T-cell (primary cell): ENCODE data around the gene THPO. TPM values are rescaled to one million over a fixed set of nuclear protein-coding genes. Genes with fewer than 3 reads are reported as not detected.

ENCODE experiments used
- ATAC-seq, 4 experiments: fragments of 200-7000 bp in 3 of 4; fragments of 150-1000 bp in 1 of 4; cut with Tn5 transposase; replicated peaks in 1 of 4; 1 replicate in 3 of 4; 2 replicates in 1 of 4; pipeline ENCODE4 v1.10.0; 2021; ENCODE audit warnings: moderate library complexity in 3 of 4, mild to moderate bottlenecking in 2 of 4, moderate number of reproducible peaks in 1 of 4
- CTCF ChIA-PET, 2 donors: fragments of 300-600 bp; sonication (Branson Sonifier 250); formaldehyde crosslinking; loops; one replicate each; lab custom pipeline; 2022; ENCODE audit warnings: antibody characterized with exemption in 2 of 2; lab: Charles Lee
- POLR2A ChIA-PET, 2 donors: fragments of 300-600 bp; sonication (Branson Sonifier 250); formaldehyde crosslinking; loops; one replicate each; lab custom pipeline; 2022; ENCODE audit warnings: antibody characterized with exemption in 2 of 2; lab: Charles Lee
- DNase-seq, 35 experiments: peaks; one replicate each; pipeline versions ENCODE4 v3.0.0 to v3.0.0-alpha.2; 2013 to 2023
- H3K27ac ChIP-seq: one replicate; pipeline ENCODE4 v1.5.1; 2013; ENCODE audit warnings: low read length
- H3K27me3 ChIP-seq, 2 experiments: replicated peaks in 1 of 2; 1 replicate in 1 of 2; 2 replicates in 1 of 2; pipeline versions ENCODE4 v1.6.1 to v1.7.0; 2013; ENCODE audit warnings: low read length in 1 of 2, mixed read lengths in 1 of 2; ENCODE audit not compliant: control insufficient read depth in 2 of 2, insufficient read depth in 2 of 2; ENCODE audit errors: extremely low read depth in 1 of 2
- H3K36me3 ChIP-seq, 2 donors: 1 replicate in 1 of 2; 2 replicates in 1 of 2; pipeline versions ENCODE4 v1.6.1 to v1.7.0; 2013; ENCODE audit warnings: low read length in 1 of 2; ENCODE audit not compliant: control insufficient read depth in 2 of 2, insufficient read depth in 1 of 2; ENCODE audit errors: extremely low read depth in 1 of 2
- H3K4me1 ChIP-seq, 2 experiments: 1 replicate in 1 of 2; 2 replicates in 1 of 2; pipeline versions ENCODE4 v1.6.1 to v1.7.0; 2013; ENCODE audit warnings: low read length in 2 of 2, mixed read lengths in 1 of 2; ENCODE audit not compliant: insufficient read depth in 2 of 2, control insufficient read depth in 1 of 2; ENCODE audit errors: extremely low read depth in 1 of 2
- H3K4me3 ChIP-seq, 2 donors: 1 replicate in 1 of 2; 2 replicates in 1 of 2; pipeline versions ENCODE4 v1.5.1 to v1.7.0; 2013; ENCODE audit warnings: mild to moderate bottlenecking in 2 of 2, low read length in 1 of 2, moderate library complexity in 1 of 2; ENCODE audit not compliant: control insufficient read depth in 1 of 2; ENCODE audit errors: extremely low read depth in 1 of 2
- H3K9me3 ChIP-seq: 2 replicates; pipeline ENCODE4 v1.7.0; 2013
- H3K27ac Mint-ChIP-seq, 2 donors: one replicate each; pipeline ENCODE4 v1.8.0; 2020 to 2021; ENCODE audit warnings: mild to moderate bottlenecking in 2 of 2, mixed read lengths in 2 of 2
- H3K27me3 Mint-ChIP-seq, 2 donors: one replicate each; pipeline ENCODE4 v1.8.0; 2021 to 2022; ENCODE audit warnings: mixed read lengths in 2 of 2
- H3K36me3 Mint-ChIP-seq: one replicate; pipeline ENCODE4 v1.8.0; 2021; ENCODE audit warnings: mixed read lengths
- H3K4me1 Mint-ChIP-seq, 3 donors: one replicate each; pipeline ENCODE4 v1.8.0; 2020 to 2022; ENCODE audit warnings: mixed read lengths in 3 of 3, mild to moderate bottlenecking in 1 of 3
- H3K4me3 Mint-ChIP-seq, 3 donors: one replicate each; pipeline ENCODE4 v1.8.0; 2020 to 2022; ENCODE audit warnings: mild to moderate bottlenecking in 3 of 3, mixed read lengths in 3 of 3, moderate library complexity in 3 of 3
- H3K9me3 Mint-ChIP-seq, 3 donors: one replicate each; pipeline ENCODE4 v1.8.0; 2020 to 2022; ENCODE audit warnings: mixed read lengths in 3 of 3
- WGBS: methylation state at CpG from one replicate; pipeline ENCODE4 v1.1.5; 2013; ENCODE audit warnings: missing lambda C conversion rate; ENCODE audit not compliant: insufficient coverage; 5-methylcytosine and 5-hydroxymethylcytosine counted together
- total RNA-seq, 35 experiments: library from RNA in 6 of 35; stranded (reverse) in 6 of 35; fragments of 120-200 nt in 1 of 35; gene quantifications; one replicate each; pipeline versions ENCODE4 v1.2.1 to v1.2.4 and lab custom pipeline; 2013 to 2026

The THPO gene
- total RNA-seq (not detected), total RNA-seq (lab: John Stamatoyannopoulos, UW) (0 to 0.07 (median 0) reads per million in 29 experiments)
- total RNA-seq (2013), result not detected

DNA sequence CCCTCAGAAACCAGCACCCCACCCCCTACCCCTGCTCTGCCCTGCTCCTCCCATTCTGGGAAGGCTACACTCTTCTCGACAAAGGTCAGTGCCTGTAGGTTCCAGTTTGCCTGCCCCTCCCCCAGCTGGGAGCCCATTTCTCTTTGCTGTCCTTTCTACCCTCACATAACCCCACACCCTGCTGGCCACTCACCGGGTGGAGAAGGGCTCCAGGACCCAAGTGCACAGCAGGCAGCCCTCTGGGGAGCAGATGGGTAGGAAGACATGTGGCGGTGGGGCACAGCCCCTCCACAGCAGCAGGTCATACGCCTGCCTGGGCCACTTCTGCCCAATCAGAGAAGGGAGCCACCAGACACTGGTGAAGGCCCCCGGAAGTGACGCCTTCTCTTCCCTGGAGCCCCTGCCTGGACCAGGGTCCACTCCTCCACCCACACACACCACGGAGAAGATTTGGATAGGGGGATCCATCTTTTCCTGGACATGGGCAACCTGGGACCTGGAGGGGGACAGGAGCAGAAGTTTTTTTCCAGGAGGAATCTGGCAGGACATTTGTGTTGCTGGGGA, at the start of gene THPO:
Gene THPO, minus strand, starts transcription at position 326 of the 564 bp plus-strand sequence. CDS start 1,948 bp downstream, outside the sequence.
- H3K27ac Mint-ChIP-seq, result peak within 1 kb of the TSS in 1 of 2 donors; percentile 63
- Histone ChIP-seq H3K27me3 (peaks cover 4 to 62% of the 10 kb centered on the region in 2 experiments), H3K9me3 (no peaks in the 10 kb centered on the region), H3K4me3 (no peak within 1 kb of the TSS), H3K27ac (no peak within 1 kb of the TSS), H3K36me3 (no peaks in the 10 kb centered on the region), H3K4me1 (peaks cover 2 to 14% of the 10 kb centered on the region in 2 experiments)
- no peaks in the 10 kb centered on the region for H3K9me3 Mint-ChIP-seq
- CTCF ChIA-PET, result no interaction called here
- POLR2A ChIA-PET, result no interaction called here
- H3K27me3 Mint-ChIP-seq, result peaks cover 47 to 58% of the 10 kb centered on the region in 2 donors
- H3K4me1 Mint-ChIP-seq, result peaks cover 6 to 18% (median 12%) of the 10 kb centered on the region in 3 donors
- ATAC-seq (no peak), DNase-seq (no peak)
- no peaks in the 10 kb centered on the region for H3K36me3 Mint-ChIP-seq
- 91% methylated on average over 3 of the region's 7 CpGs for WGBS
- H3K4me3 Mint-ChIP-seq, result peak within 1 kb of the TSS; percentile 61 to 77 (median 76)

DNA sequence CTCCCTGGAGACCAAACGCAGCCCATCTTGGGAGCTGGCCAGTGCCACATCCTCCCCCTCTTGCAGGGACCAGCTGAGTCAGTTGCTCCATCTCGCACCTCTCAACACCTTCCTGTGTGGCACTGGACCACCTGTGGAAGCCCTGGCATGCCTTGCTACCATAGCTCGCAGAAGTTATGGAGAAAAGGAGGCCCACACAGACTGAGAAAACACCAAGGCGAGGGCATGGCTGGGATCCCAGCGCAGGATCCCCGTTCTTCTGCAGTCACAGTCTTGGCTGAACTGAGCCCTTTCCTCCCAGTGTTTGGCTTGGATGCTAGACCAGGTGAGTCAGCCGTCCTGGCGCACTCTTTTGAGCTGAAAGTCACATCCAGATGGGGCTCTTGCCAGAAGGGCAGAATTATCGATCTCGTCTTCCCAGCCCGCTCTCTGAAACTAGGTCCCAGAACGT, 48.7 kb upstream of the THPO start:
- peaks cover 0 to 20% of the 10 kb centered on the region in 2 experiments for H3K27me3 ChIP-seq
- WGBS, result 86% methylated on average over 11 of the region's 12 CpGs
- CTCF ChIA-PET, result no interaction called here

DNA sequence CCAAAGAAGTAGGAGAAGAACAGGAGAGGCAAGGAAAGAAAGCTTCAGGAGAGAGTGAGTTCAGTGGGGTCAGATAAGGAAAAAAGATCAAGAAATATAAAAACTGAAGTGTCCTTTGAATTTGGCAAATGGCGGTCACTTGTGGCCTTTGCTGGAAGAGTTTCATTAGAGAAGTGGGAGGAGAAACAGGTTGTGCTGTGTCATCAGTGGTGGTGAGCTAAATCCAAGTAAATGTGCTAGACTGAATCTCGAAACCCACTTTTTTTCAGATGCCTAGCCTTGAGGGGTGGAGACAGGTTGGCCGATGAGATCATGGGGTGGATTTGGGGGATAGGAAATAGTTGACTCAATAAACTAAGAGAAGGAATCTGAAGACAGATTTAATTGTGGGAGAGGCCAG, 45.6 kb upstream of the THPO start:
- Histone ChIP-seq H3K27ac (no peak overlapping the region), H3K27me3 (peaks cover 0 to 16% of the 10 kb centered on the region in 2 experiments), H3K4me1 (no peaks in the 10 kb centered on the region), H3K9me3 (no peaks in the 10 kb centered on the region), H3K36me3 (no peaks in the 10 kb centered on the region), H3K4me3 (no peak overlapping the region)
- H3K4me1 Mint-ChIP-seq, result no peaks in the 10 kb centered on the region
- WGBS, result 68% methylated on average over 3 of the region's 3 CpGs
- no peak for ATAC-seq
- no peaks in the 10 kb centered on the region for H3K9me3 Mint-ChIP-seq
- ChIA-PET CTCF (interaction anchor here in 1 of 2 donors (0.6 to 0.7 kb wide), 2 partner anchors 19 to 139 kb away, joined by 3 read pairs; no protein-coding TSS in a partner anchor), POLR2A (interaction anchor here in 1 of 2 donors (0.6 kb wide), 1 partner anchor 512 kb away, joined by 3 read pairs; no protein-coding TSS in a partner anchor)
- no peak overlapping the region for H3K4me3 Mint-ChIP-seq
- no peaks in the 10 kb centered on the region for H3K36me3 Mint-ChIP-seq
- H3K27ac Mint-ChIP-seq, result no peak overlapping the region
- no peak for DNase-seq
- H3K27me3 Mint-ChIP-seq, result peaks cover 19 to 21% of the 10 kb centered on the region in 2 donors

More for the DNA sequence above, 48.7 kb upstream of the THPO start:
- Mint-ChIP-seq H3K4me1 (no peaks in the 10 kb centered on the region), H3K36me3 (no peaks in the 10 kb centered on the region), H3K4me3 (no peak overlapping the region), H3K27me3 (peaks cover 19 to 23% of the 10 kb centered on the region in 2 donors), H3K27ac (no peak overlapping the region), H3K9me3 (no peaks in the 10 kb centered on the region)
- H3K4me3 ChIP-seq, result no peak overlapping the region
- H3K4me1 ChIP-seq, result no peaks in the 10 kb centered on the region
- no peaks in the 10 kb centered on the region for H3K36me3 ChIP-seq
- POLR2A ChIA-PET, result no interaction called here
- ATAC-seq (no peak), DNase-seq (no peak)
- H3K27ac ChIP-seq, result no peak overlapping the region
- no peaks in the 10 kb centered on the region for H3K9me3 ChIP-seq

DNA sequence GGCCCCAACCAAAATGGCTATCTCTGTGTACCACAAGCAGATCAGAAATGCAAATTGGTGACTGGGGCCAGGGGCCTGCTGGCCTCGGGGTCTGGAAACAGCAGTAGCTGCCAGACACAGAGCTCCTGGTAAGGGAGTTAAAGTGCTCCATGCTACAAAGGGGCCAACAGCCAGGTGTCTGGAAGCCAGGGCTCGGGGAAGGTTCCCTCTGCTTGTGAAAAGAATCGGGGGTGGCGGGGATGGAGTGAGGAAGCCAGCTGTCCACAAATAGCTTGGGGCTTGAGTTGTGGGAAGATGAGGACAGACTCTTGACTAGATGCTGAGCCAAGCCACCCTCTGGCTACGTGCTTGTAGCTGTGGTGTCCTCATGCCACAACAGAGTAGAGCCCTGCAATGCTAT, 41.2 kb upstream of the THPO start:
- no peaks in the 10 kb centered on the region for H3K9me3 Mint-ChIP-seq
- peaks cover 7 to 11% of the 10 kb centered on the region in 2 donors for H3K27me3 Mint-ChIP-seq
- peaks cover 0 to 5% of the 10 kb centered on the region in 2 experiments for H3K27me3 ChIP-seq
- no peaks in the 10 kb centered on the region for H3K4me1 Mint-ChIP-seq
- DNase-seq (no peak), ATAC-seq (no peak)
- H3K36me3 ChIP-seq, result no peaks in the 10 kb centered on the region
- H3K4me1 ChIP-seq, result peaks cover 0 to 3% of the 10 kb centered on the region in 2 experiments
- H3K27ac ChIP-seq, result no peak overlapping the region
- no peak overlapping the region for H3K27ac Mint-ChIP-seq
- no peaks in the 10 kb centered on the region for H3K9me3 ChIP-seq
- H3K4me3 Mint-ChIP-seq, result no peak overlapping the region
- CTCF ChIA-PET, result interaction anchor here in 1 of 2 donors (0.5 to 1.3 kb wide), 3 partner anchors 50 to 122 kb away, joined by 3 to 7 read pairs (median 3); no protein-coding TSS in a partner anchor
- WGBS, result 68% methylated on average over 5 of the region's 5 CpGs
- no peak overlapping the region for H3K4me3 ChIP-seq
- POLR2A ChIA-PET, result no interaction called here
- H3K36me3 Mint-ChIP-seq, result no peaks in the 10 kb centered on the region

DNA sequence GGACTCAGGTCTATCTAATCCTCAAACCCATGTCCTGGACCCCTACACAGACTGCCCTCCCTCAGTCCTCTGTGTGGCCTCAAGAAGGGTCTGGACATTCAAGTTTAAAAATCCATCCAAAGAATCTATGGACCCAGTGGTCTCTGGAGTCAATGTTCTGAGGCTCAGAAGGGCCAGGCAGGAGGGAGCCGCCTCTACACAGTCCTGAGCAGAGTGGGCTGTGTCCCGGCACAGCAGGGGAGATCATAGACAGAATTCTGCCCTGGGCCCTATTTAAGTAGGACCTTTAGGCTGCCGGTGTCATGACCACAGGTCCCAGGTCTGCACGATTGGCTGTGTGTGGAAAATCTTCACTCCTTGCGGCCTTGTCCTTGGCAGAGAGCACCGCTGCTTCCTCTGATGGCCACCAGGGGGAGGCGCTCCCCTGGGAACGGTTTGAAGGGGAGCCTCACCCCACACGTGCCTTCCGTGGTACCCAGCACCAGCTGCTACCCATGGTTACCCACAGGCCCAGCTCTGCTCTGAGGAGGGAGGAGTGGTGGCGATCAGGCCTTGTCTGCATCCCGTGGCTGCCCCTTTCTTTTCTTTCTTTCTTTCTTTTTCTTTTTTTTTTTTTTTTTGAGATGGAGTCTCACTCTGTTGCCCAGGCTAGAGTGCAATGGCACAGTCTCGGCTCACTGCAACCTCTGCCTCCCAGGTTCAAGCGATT, 39.8 kb upstream of the THPO start:
- peak; percentile 88 to 99 (median 98) for ATAC-seq
- Histone ChIP-seq H3K27me3 (peaks cover 0 to 10% of the 10 kb centered on the region in 2 experiments), H3K9me3 (no peaks in the 10 kb centered on the region), H3K4me1 (peaks cover 0 to 3% of the 10 kb centered on the region in 2 experiments), H3K4me3 (no peak overlapping the region), H3K36me3 (no peaks in the 10 kb centered on the region), H3K27ac (no peak overlapping the region)
- Mint-ChIP-seq H3K27me3 (peaks cover 0 to 1% of the 10 kb centered on the region in 2 donors), H3K4me1 (no peaks in the 10 kb centered on the region), H3K9me3 (no peaks in the 10 kb centered on the region), H3K36me3 (no peaks in the 10 kb centered on the region), H3K4me3 (no peak overlapping the region), H3K27ac (no peak overlapping the region)
- 46% methylated on average over 3 of the region's 14 CpGs for WGBS
- CTCF ChIA-PET, result interaction anchor here (0.7 to 1.9 kb wide), 6 partner anchors 46 to 405 kb away, joined by 4 to 9 read pairs (median 6); no protein-coding TSS in a partner anchor
- DNase-seq, result peak; percentile 34 to 80 (median 62)
- POLR2A ChIA-PET, result interaction anchor here in 1 of 2 donors (0.6 to 0.7 kb wide), 2 partner anchors 13 to 348 kb away, joined by 6 to 7 read pairs; no protein-coding TSS in a partner anchor

DNA sequence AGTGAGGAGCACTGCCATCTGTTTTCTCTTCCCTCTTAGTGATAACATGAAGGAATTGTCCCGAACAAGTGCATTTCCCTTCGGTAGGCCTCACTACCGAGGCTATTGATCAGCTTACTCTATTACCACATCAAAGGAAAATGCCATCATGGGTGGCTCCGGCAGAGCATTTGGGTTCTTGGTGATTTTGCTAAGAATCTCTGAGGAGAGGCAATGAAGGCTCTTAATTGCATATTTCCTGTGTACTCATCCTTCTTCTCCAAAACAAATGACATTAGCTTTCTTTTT, 37.1 kb upstream of the THPO start:
- CTCF ChIA-PET, result interaction anchor here (0.7 to 1.2 kb wide), 2 partner anchors 127 to 135 kb away, joined by 3 to 4 read pairs; no protein-coding TSS in a partner anchor

More for the DNA sequence above, 37.1 kb upstream of the THPO start:
- DNase-seq (no peak), ATAC-seq (no peak)
- no CpG with 5 or more reads among the region's 4 CpGs for WGBS
- POLR2A ChIA-PET, result interaction anchor here in 1 of 2 donors (0.6 kb wide), 1 partner anchor 462 kb away, joined by 5 read pairs; no protein-coding TSS in a partner anchor
- Mint-ChIP-seq H3K4me1 (no peaks in the 10 kb centered on the region), H3K36me3 (no peaks in the 10 kb centered on the region), H3K4me3 (no peak overlapping the region), H3K9me3 (no peaks in the 10 kb centered on the region), H3K27me3 (peaks cover 0 to 4% of the 10 kb centered on the region in 2 donors), H3K27ac (no peak overlapping the region)
- Histone ChIP-seq H3K36me3 (no peaks in the 10 kb centered on the region), H3K27ac (no peak overlapping the region), H3K4me1 (peaks cover 0 to 3% of the 10 kb centered on the region in 2 experiments), H3K9me3 (no peaks in the 10 kb centered on the region), H3K4me3 (no peak overlapping the region), H3K27me3 (peaks cover 0 to 12% of the 10 kb centered on the region in 2 experiments)
